Stomach (tissue), 9 donors: ENCODE data around the gene C1orf167. TPM values are rescaled to one million over a fixed set of nuclear protein-coding genes. Genes with fewer than 3 reads are reported as not detected.

ENCODE experiments used
- DNase-seq, 2 donors: peaks; one replicate each; pipeline versions ENCODE4 v3.0.0 to v3.0.0-alpha.2; 2013 to 2019
- H3K27ac ChIP-seq, 5 donors: fragments of 200-600 bp in 4 of 5; sonication (generic) in 4 of 5; one replicate each; pipeline ENCODE4 v1.5.1; 2013 to 2019; ENCODE audit warnings: mild to moderate bottlenecking in 1 of 5, moderate library complexity in 1 of 5
- H3K27me3 ChIP-seq, 3 donors: fragments of 200-600 bp; sonication (generic); one replicate each; pipeline ENCODE4 v1.5.1; 2017 to 2019; ENCODE audit warnings: mixed run types in 1 of 3
- H3K36me3 ChIP-seq, 4 donors: fragments of 200-600 bp; sonication (generic); 1 replicate in 3 of 4; 2 replicates in 1 of 4; pipeline ENCODE4 v1.5.1; 2016 to 2019
- H3K4me1 ChIP-seq, 4 donors: fragments of 200-600 bp; sonication (generic); one replicate each; pipeline ENCODE4 v1.5.1; 2016 to 2019
- H3K4me3 ChIP-seq, 4 donors: fragments of 200-600 bp; sonication (generic) in 3 of 4; one replicate each; pipeline ENCODE4 v1.5.1; 2016 to 2019; ENCODE audit warnings: mild to moderate bottlenecking in 1 of 4
- H3K9me3 ChIP-seq, 4 donors: fragments of 200-600 bp; sonication (generic); one replicate each; pipeline ENCODE4 v1.5.1; 2016 to 2019
- CTCF ChIP-seq, 7 experiments: fragments of 450-650 bp in 4 of 7; fragments of 200-600 bp in 3 of 7; sonication (generic) in 3 of 7; IDR thresholded peaks; one replicate each; pipeline ENCODE4 v1.5.1; 2016 to 2019; ENCODE audit warnings: antibody characterized with exemption in 7 of 7, control low read depth in 2 of 7, mild to moderate bottlenecking in 1 of 7
- EP300 ChIP-seq: sonication (generic); formaldehyde crosslinking; IDR thresholded peaks from one replicate; pipeline ENCODE4 v1.6.1; 2017; ENCODE audit warnings: antibody characterized with exemption
- POLR2A ChIP-seq, 4 donors: fragments of 450-650 bp; IDR thresholded peaks; one replicate each; pipeline ENCODE4 v1.6.1; 2016; ENCODE audit warnings: antibody characterized with exemption in 4 of 4, control low read depth in 2 of 4, mild to moderate bottlenecking in 1 of 4, moderate library complexity in 1 of 4
- POLR2AphosphoS5 ChIP-seq, 3 donors: sonication (generic); formaldehyde crosslinking; IDR thresholded peaks; one replicate each; pipeline ENCODE4 v1.6.1; 2016; ENCODE audit warnings: antibody characterized with exemption in 3 of 3
- WGBS, 5 donors: extraction: QIAGEN DNeasy Blood & Tissue Kit in 3 of 5; methylation state at CpG; one replicate each; pipeline versions ENCODE4 v1.1.5 to v1.1.7; 2013 to 2018; 5-methylcytosine and 5-hydroxymethylcytosine counted together
- intact Hi-C: fragments of 100-400 bp; cut with DNase I; formaldehyde crosslinking; loops from one replicate; pipeline ENCODE4 v1.15.1; 2023; ENCODE audit warnings: low total_unique reads
- polyA plus RNA-seq, 3 donors: library from polyadenylated mRNA; stranded (reverse); fragments of 200-250 nt; gene quantifications; one replicate each; pipeline ENCODE4 v1.2.3, GENCODE V29; 2013
- total RNA-seq, 5 donors: library from RNA; depleted of rRNA; stranded (reverse); fragments of >200 nt; gene quantifications; one replicate each; pipeline versions ENCODE4 v1.1.0 to v1.2.3, GENCODE V29; 2014 to 2016
- donor health status: healthy with polysubstance abuse.
- donor health status: Bipolar disorder and iron deficiency.
- donor health status: healthy.

The C1orf167 gene
- total and polyA plus RNA-seq, 8 donors: 1.6 to 4.7 (median 2.0) TPM; not detected in 5

- WGBS, 5 donors: 91 to 97% (median 95%) methylated on average over 15 of the region's 15 CpGs
- intact Hi-C loops: loop anchor here (10.0 kb wide), 1 partner anchor 61 kb away; the partner anchor contains the start of gene AGTRAP
- TF ChIP-seq CTCF (IDR thresholded peaks at IDR 0.05): no peak
- no peak for TF ChIP-seq POLR2AphosphoS5 (IDR thresholded peaks at IDR 0.05)
- TF ChIP-seq POLR2A (IDR thresholded peaks at IDR 0.05): no peak
- TF ChIP-seq EP300: no peak
- H3K27ac ChIP-seq: peak overlapping the region in 2 of 5 donors; percentile 57 to 58
- H3K36me3 ChIP-seq: peaks cover 39 to 95% (median 83%) of the 10 kb centered on the region in 4 donors
- peak in 1 of 2 donors; percentile 33 for DNase-seq
- H3K27me3 ChIP-seq: no peaks in the 10 kb centered on the region
- H3K9me3 ChIP-seq: no peaks in the 10 kb centered on the region
- peaks cover 19 to 46% (median 34%) of the 10 kb centered on the region in 4 donors for H3K4me1 ChIP-seq
- H3K4me3 ChIP-seq: no peak overlapping the region
These were observed 34.2 kb downstream of the C1orf167 start for GRCh38 chr1:11796036-11796828.

- H3K4me3 ChIP-seq: no peak overlapping the region
- peak overlapping the region in 4 of 5 donors; percentile 50 to 69 (median 62) for H3K27ac ChIP-seq
- H3K9me3 ChIP-seq: no peaks in the 10 kb centered on the region
- intact Hi-C loops: loop anchor here (10.0 kb wide), 1 partner anchor 63 kb away; the partner anchor contains the start of gene AGTRAP
- no peak for DNase-seq
- WGBS, 5 donors: 46 to 75% (median 65%) methylated on average over 6 of the region's 6 CpGs
- H3K27me3 ChIP-seq: no peaks in the 10 kb centered on the region
- H3K36me3 ChIP-seq: peaks cover 39 to 89% (median 77%) of the 10 kb centered on the region in 4 donors
- TF ChIP-seq POLR2AphosphoS5 (IDR thresholded peaks at IDR 0.05) (no peak), CTCF (IDR thresholded peaks at IDR 0.05) (no peak), EP300 (no peak), POLR2A (IDR thresholded peaks at IDR 0.05) (no peak)
- H3K4me1 ChIP-seq: peaks cover 19 to 46% (median 34%) of the 10 kb centered on the region in 4 donors
These were observed 35.7 kb downstream of the C1orf167 start for GRCh38 chr1:11797525-11798216.

GRCh38 chr1:11799099-11799498 is 37.1 kb downstream of the C1orf167 start:
- Histone ChIP-seq H3K4me1 (peaks cover 34 to 55% (median 46%) of the 10 kb centered on the region in 4 donors), H3K9me3 (no peaks in the 10 kb centered on the region), H3K27ac (no peak overlapping the region), H3K36me3 (peaks cover 33 to 75% (median 64%) of the 10 kb centered on the region in 4 donors), H3K4me3 (no peak overlapping the region), H3K27me3 (no peaks in the 10 kb centered on the region)
- TF ChIP-seq EP300 (no peak), CTCF (IDR thresholded peaks at IDR 0.05) (no peak), POLR2A (IDR thresholded peaks at IDR 0.05) (no peak), POLR2AphosphoS5 (IDR thresholded peaks at IDR 0.05) (no peak)
- intact Hi-C loops: loop anchor here (10.0 kb wide), 1 partner anchor 64 kb away; the partner anchor contains the start of gene AGTRAP
- DNase-seq: no peak
- 92 to 98% (median 96%) methylated on average over 5 of the region's 5 CpGs for WGBS, 5 donors

- WGBS, 5 donors: 95 to 99% (median 96%) methylated on average over 9 of the region's 9 CpGs
- Histone ChIP-seq H3K27me3 (no peaks in the 10 kb centered on the region), H3K4me3 (no peak overlapping the region), H3K9me3 (no peaks in the 10 kb centered on the region), H3K36me3 (peaks cover 25 to 67% (median 56%) of the 10 kb centered on the region in 4 donors), H3K4me1 (peaks cover 42 to 60% (median 54%) of the 10 kb centered on the region in 4 donors), H3K27ac (peak overlapping the region in 2 of 5 donors; percentile 99)
- no peak for TF ChIP-seq POLR2AphosphoS5 (IDR thresholded peaks at IDR 0.05)
- TF ChIP-seq EP300: no peak
- TF ChIP-seq CTCF (IDR thresholded peaks at IDR 0.05): no peak
- no peak for TF ChIP-seq POLR2A (IDR thresholded peaks at IDR 0.05)
- no peak for DNase-seq
- intact Hi-C loops: loop anchor here (10.0 kb wide), 1 partner anchor 65 kb away; the partner anchor contains the start of gene AGTRAP
These were observed 37.9 kb downstream of the C1orf167 start for GRCh38 chr1:11799896-11800295.
